Astrocyte of the hippocampus (primary cell): ENCODE results near the gene GATAD2B.
A peak's percentile ranks its signal among the peaks of the same experiment; 100 is the strongest.
"Not testable (repeated sequence)": the region's sequence is repeated elsewhere in the genome, so short reads cannot be mapped to it uniquely, and the experiment has no call there.

Source experiments
- DNase-seq: peaks from one replicate; pipeline ENCODE4 v3.0.0; 2011; ENCODE audit warnings: low read depth, low spot score

Gene GATAD2B

GRCh38 chr1:153778824-153779519 lies 143.8 kb downstream of the GATAD2B start:
- no peak for DNase-seq

GRCh38 chr1:153778051-153778823 lies 144.5 kb downstream of the GATAD2B start:
- DNase-seq = no peak

GRCh38 chr1:153777648-153778047 lies 145.1 kb downstream of the GATAD2B start:
- peak; percentile 46 for DNase-seq

- no peak for DNase-seq
These were observed 145.9 kb downstream of the GATAD2B start for GRCh38 chr1:153776845-153777370.

- no peak for DNase-seq
These were observed 146.4 kb downstream of the GATAD2B start for GRCh38 chr1:153776352-153776751.

- peak; percentile 74 for DNase-seq
These were observed 147.1 kb downstream of the GATAD2B start for GRCh38 chr1:153775458-153776327.

GRCh38 chr1:153774780-153775457 lies 147.9 kb downstream of the GATAD2B start, which contains the start of gene SLC27A3:
Gene SLC27A3 (plus strand): TSS chr1:153775407. CDS start chr1:153775498, 91 bp downstream.
- DNase-seq = peak; percentile 67

- no peak for DNase-seq
These were observed 148.7 kb downstream of the GATAD2B start for GRCh38 chr1:153774026-153774595.

GRCh38 chr1:153773096-153773921 lies 149.5 kb downstream of the GATAD2B start:
- DNase-seq = no peak

- peak; percentile 35 for DNase-seq
These were observed 150.8 kb downstream of the GATAD2B start for GRCh38 chr1:153771841-153772593.

- no peak for DNase-seq
These were observed 151.5 kb downstream of the GATAD2B start for GRCh38 chr1:153771261-153771660.

GRCh38 chr1:153770797-153771196 lies 152.0 kb downstream of the GATAD2B start:
- DNase-seq = no peak

GRCh38 chr1:153769221-153769620 lies 153.6 kb downstream of the GATAD2B start:
- no peak for DNase-seq

- DNase-seq = no peak
These were observed 154.2 kb downstream of the GATAD2B start for GRCh38 chr1:153768316-153769181.

- no peak for DNase-seq
These were observed 155.3 kb downstream of the GATAD2B start for GRCh38 chr1:153767519-153767918.

GRCh38 chr1:153766663-153767062 lies 156.1 kb downstream of the GATAD2B start:
- not testable (repeated sequence) for DNase-seq

GRCh38 chr1:153764310-153764709 lies 158.5 kb downstream of the GATAD2B start:
- no peak for DNase-seq
